Measurements from ENCODE around the gene SLC9A9.

GRCh38 chr3:143510601-143511000 is 337.7 kb downstream of the SLC9A9 start:
- TF ChIP-seq POLR2A (IDR thresholded peaks at IDR 0.05) (no peak), EP300 (IDR thresholded peaks at IDR 0.05) (no peak)

All from gastroesophageal sphincter (tissue), 2 donors.